Heart left ventricle (tissue), 16 donors: ENCODE results near the gene PI4KA. TPM values are rescaled to one million over a fixed set of nuclear protein-coding genes. Genes with fewer than 3 reads are reported as not detected.
"Not testable (repeated sequence)": the region's sequence is repeated elsewhere in the genome, so short reads cannot be mapped to it uniquely, and the experiment has no call there.

Experiments used
- ATAC-seq, 4 donors: fragments of 200-7000 bp; cut with Tn5 transposase; one replicate each; pipeline ENCODE4 v1.9.1; 2020 to 2022; ENCODE audit warnings: moderate library complexity in 4 of 4, mild to moderate bottlenecking in 3 of 4, moderate number of reproducible peaks in 1 of 4
- DNase-seq, 5 donors: peaks; one replicate each; pipeline ENCODE4 v3.0.0-alpha.2; 2020
- H3K27ac ChIP-seq, 12 donors: fragments of 200-600 bp; sonication (generic) in 4 of 12; one replicate each; pipeline versions ENCODE4 v1.5.0 to v1.8.0; 2016 to 2022; ENCODE audit warnings: mild to moderate bottlenecking in 2 of 12
- H3K27me3 ChIP-seq, 9 donors: fragments of 200-600 bp; sonication (generic) in 2 of 9; one replicate each; pipeline versions ENCODE4 v1.5.1 to v1.8.0; 2016 to 2022; ENCODE audit warnings: mild to moderate bottlenecking in 3 of 9
- H3K36me3 ChIP-seq, 9 donors: fragments of 200-600 bp; sonication (generic) in 2 of 9; one replicate each; pipeline versions ENCODE4 v1.5.0 to v1.8.0; 2018 to 2022; ENCODE audit warnings: mild to moderate bottlenecking in 2 of 9
- H3K4me1 ChIP-seq, 12 donors: fragments of 200-600 bp; sonication (generic) in 4 of 12; one replicate each; pipeline versions ENCODE4 v1.5.0 to v1.8.0; 2016 to 2022; ENCODE audit warnings: mild to moderate bottlenecking in 3 of 12
- H3K4me3 ChIP-seq, 12 donors: fragments of 200-600 bp; sonication (generic) in 4 of 12; one replicate each; pipeline versions ENCODE4 v1.5.0 to v1.8.0; 2017 to 2022; ENCODE audit warnings: mild to moderate bottlenecking in 9 of 12, moderate library complexity in 4 of 12
- H3K9me3 ChIP-seq, 12 donors: fragments of 200-600 bp; sonication (generic) in 4 of 12; one replicate each; pipeline versions ENCODE4 v1.5.0 to v1.8.0; 2016 to 2022; ENCODE audit warnings: mild to moderate bottlenecking in 1 of 12
- POLR2A ChIP-seq, 2 donors: fragments of 450-650 bp; IDR thresholded peaks; one replicate each; pipeline ENCODE4 v1.6.1; 2017; ENCODE audit warnings: antibody characterized with exemption in 2 of 2, mild to moderate bottlenecking in 2 of 2, moderate library complexity in 2 of 2
- WGBS, 4 donors: extraction: QIAGEN DNeasy Blood & Tissue Kit in 2 of 4; methylation state at CpG; one replicate each; pipeline versions ENCODE4 v1.1.5 to v1.1.7; 2013 to 2018; 5-methylcytosine and 5-hydroxymethylcytosine counted together
- intact Hi-C, 10 donors: fragments of 100-400 bp; cut with DNase I; formaldehyde crosslinking; loops; one replicate each; pipeline versions ENCODE4 v1.11.1 to v1.14.2; 2022
- polyA plus RNA-seq, 2 donors: library from polyadenylated mRNA; stranded (reverse); fragments of 200-250 nt; gene quantifications; one replicate each; pipeline ENCODE4 v1.2.3, GENCODE V29; 2013
- total RNA-seq, 9 donors: library from RNA; depleted of rRNA in 2 of 9; stranded (reverse); fragments of >200 nt in 2 of 9; fragmentation: NEBNext Ultra II Directional in 3 of 9; extraction: Animal tissue kit (Norgen Biotek cat#: 25700) in 3 of 9; gene quantifications; one replicate each; pipeline versions ENCODE4 v1.1.0 to v1.2.4, GENCODE V29; 2016 to 2023
- TF ChIP-seq, protein P1 (sequence below), 12 donors: fragments of 200-600 bp; sonication (generic) in 4 of 12; IDR thresholded peaks; one replicate each; pipeline versions ENCODE4 v1.5.0 to v1.8.0; 2018 to 2022; ENCODE audit warnings: antibody characterized with exemption in 12 of 12, mild to moderate bottlenecking in 5 of 12
- donor health status: ischemic (EF 13 %, LVEDD 7.1; RV severe dilation, severe dysfunction).
- donor health status: healthy with polysubstance abuse.
- donor health status: DM: no; HTN: yes; CAD: no.
- donor health status: DM: no; HTN: no; CAD: no.
- donor health status: ischemic (EF 25% LVEDD 6.9; RV normal size, moderate dysfunction).
- donor health status: ischemic (EF 25% LVEDD 5.7; RV mildly dilated, moderate dysfunction).
- donor health status: healthy.
- donor health status: DM: yes; HTN: yes; CAD: no.
- donor health status: ischemic (EF 35%, LVEDD 5.7; RV mildly dilated, moderate dysfunction).
- donor health status: nonischemic (EF 11% LVEDD 7.7; RV severe dilation, severe dysfunction).
- donor health status: DM: yes; HTN: yes; CAD: no.
- donor health status: PGD.
- donor health status: ischemic (EF 29% LVEDD 5.4; RV normal size, mild dysfunction).
- donor health status: nonischemic (EF 23%, LVEDD 6.1; RV moderate dilation, normal function).

Gene PI4KA
- total and polyA plus RNA-seq, 11 donors = 20.6 to 66.4 (median 46.9) TPM

DNA sequence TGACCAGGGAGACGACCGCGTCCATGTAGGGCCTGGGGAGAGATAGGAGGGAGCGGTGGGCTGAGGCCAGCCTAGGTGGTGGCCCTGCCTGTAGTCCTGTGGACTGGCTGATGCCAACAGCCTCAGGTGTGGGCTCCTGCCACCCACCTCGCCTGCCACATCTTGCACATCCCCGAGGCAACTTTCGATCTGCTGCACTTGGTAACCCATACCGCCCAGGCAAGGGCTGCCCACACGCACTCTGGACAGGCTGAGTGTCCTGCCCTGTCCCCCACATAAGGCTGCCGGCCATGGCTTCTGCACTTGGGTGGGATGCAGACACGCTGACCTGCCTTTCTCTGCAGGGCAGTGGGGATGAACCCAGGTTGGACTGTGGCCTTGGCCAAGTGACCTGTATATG, 148.6 kb downstream of the PI4KA start:
- H3K9me3 ChIP-seq, H3K4me3 ChIP-seq, H3K27ac ChIP-seq, DNase-seq, ATAC-seq, H3K4me1 ChIP-seq, H3K27me3 ChIP-seq: not testable (repeated sequence)
- intact Hi-C loops = loop anchor here in 2 of 10 donors (10.0 kb wide), 2 partner anchors 205 to 285 kb away; partner anchors contain the start of gene MED15 (in 1 of the 2)
- peaks cover 0 to 50% (median 13%) of the 10 kb centered on the region in 9 donors for H3K36me3 ChIP-seq
- 96 to 97% (median 97%) methylated on average over 7 to 11 of the region's 11 CpGs for WGBS, 4 donors

DNA sequence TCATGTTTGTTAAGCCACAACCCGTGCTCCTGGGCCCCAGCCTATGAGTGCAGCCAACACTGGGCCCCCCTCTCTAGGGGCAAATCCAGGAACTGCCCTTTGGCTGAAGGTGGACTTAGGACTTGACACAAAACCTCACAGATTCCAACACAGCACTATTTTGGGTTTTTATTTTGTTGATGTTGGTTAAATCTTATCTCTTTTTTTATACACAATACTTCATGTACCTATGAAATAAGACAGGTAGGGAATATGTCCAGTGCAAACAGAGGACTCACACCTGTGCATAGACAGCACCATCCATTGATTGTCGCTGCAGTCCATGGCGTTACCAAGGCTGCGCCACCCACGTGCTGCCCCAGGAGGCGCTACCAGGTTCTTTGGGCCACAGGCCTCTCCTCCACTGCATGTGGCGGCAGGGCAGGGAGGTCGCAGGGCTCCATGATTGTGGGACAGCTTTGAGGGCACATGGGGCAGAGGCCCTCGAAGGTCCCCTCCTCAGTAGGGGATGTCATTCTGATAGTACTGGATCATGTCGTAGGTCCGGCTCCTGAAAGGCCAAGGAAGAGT, 151.0 kb downstream of the PI4KA start:
- H3K4me3 ChIP-seq, DNase-seq, H3K9me3 ChIP-seq, H3K27ac ChIP-seq, ATAC-seq, H3K27me3 ChIP-seq: not testable (repeated sequence)
- 96 to 98% (median 96%) methylated on average over 8 to 11 of the region's 11 CpGs for WGBS, 4 donors
- intact Hi-C loops = loop anchor here in 2 of 10 donors (10.0 kb wide), 2 partner anchors 203 to 283 kb away; partner anchors contain the start of gene MED15 (in 1 of the 2)
- Histone ChIP-seq H3K4me1 (peaks cover 0 to 11% (median 4%) of the 10 kb centered on the region in 12 donors), H3K36me3 (peaks cover 0 to 39% (median 7%) of the 10 kb centered on the region in 9 donors)

DNA sequence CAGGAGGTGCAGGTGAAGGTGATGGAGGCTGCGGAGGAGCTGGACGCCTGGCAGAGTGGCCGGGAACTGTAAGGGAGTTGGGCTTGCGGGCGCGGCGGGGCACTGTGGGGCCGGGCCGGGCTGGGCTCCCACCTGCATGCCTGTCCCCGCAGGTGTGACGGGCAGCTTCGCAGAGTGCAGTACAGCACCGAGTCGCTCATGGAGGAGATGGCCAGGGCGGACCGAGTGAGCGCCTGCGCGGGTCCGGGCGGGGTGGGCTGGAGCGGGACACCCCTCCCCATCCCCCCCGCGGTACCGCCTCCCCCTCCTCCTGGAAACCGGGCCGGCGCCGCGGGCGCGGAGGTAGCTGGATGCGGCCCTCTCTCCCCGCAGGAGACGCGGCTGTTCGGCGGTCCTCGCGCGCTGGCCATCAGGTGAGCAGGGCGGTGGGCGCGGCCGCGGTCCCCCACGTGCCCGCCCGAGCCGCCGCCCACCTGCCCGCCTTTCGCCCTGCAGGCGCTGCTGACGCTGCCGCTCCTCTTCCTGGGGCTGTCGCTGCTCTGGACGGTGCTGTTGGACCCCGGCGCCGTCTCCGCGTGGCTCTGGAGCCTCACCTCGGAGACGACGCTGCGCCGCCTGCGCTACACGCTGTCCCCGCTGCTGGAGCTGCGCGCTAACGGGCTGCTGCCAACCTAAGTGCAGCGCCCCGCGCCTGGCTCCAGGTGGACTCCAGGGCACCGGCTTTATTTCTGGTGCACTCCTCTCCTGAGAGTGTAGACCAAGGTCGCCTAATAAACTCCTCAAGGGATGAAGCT, 154.6 kb downstream of the PI4KA start:
- not testable (repeated sequence) for H3K27me3 ChIP-seq, H3K9me3 ChIP-seq, H3K27ac ChIP-seq, DNase-seq
- TF ChIP-seq, protein P1, sequence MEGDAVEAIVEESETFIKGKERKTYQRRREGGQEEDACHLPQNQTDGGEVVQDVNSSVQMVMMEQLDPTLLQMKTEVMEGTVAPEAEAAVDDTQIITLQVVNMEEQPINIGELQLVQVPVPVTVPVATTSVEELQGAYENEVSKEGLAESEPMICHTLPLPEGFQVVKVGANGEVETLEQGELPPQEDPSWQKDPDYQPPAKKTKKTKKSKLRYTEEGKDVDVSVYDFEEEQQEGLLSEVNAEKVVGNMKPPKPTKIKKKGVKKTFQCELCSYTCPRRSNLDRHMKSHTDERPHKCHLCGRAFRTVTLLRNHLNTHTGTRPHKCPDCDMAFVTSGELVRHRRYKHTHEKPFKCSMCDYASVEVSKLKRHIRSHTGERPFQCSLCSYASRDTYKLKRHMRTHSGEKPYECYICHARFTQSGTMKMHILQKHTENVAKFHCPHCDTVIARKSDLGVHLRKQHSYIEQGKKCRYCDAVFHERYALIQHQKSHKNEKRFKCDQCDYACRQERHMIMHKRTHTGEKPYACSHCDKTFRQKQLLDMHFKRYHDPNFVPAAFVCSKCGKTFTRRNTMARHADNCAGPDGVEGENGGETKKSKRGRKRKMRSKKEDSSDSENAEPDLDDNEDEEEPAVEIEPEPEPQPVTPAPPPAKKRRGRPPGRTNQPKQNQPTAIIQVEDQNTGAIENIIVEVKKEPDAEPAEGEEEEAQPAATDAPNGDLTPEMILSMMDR (IDR thresholded peaks at IDR 0.05) = peak in 1 of 12 donors; percentile 10
- ATAC-seq = peak in 2 of 4 donors; percentile 1 to 3
- 2 to 32% (median 4%) methylated on average over 2 to 72 of the region's 79 CpGs for WGBS, 4 donors
- H3K4me1 ChIP-seq = peaks cover 0 to 11% (median 5%) of the 10 kb centered on the region in 12 donors
- peaks cover 0 to 12% (median 5%) of the 10 kb centered on the region in 9 donors for H3K36me3 ChIP-seq
- intact Hi-C loops = loop anchor here in 2 of 10 donors (10.0 kb wide), 2 partner anchors 199 to 279 kb away; partner anchors contain the start of gene MED15 (in 1 of the 2)
- H3K4me3 ChIP-seq = peak overlapping the region in 10 of 12 donors; percentile 61 to 85 (median 67)

DNA sequence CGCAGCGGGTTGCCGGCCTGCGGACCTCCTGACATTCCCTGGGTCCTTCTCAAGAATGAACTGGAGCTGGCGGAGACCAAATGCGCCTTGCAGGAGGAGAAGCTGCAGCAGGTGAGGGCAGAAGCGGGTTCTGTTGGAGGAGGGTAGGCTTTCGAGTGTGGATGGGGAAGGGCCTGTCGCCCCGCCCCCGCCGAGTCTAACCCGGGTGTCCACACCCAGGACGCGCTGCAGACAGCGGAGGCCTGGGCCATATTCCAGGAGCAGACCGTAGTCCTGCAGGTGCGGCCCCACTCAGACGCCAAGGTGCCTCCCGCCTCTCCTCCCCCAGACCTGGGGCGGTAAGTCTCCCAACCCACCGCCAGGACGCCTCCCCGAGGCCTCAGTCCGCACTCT, 155.2 kb downstream of the PI4KA start:
- ATAC-seq (peak; percentile 30 to 61 (median 45)), DNase-seq (peak in 3 of 5 donors; percentile 64 to 80 (median 78))
- H3K9me3 ChIP-seq, H3K27me3 ChIP-seq, H3K27ac ChIP-seq: not testable (repeated sequence)
- peaks cover 0 to 11% (median 5%) of the 10 kb centered on the region in 12 donors for H3K4me1 ChIP-seq
- H3K4me3 ChIP-seq = peak overlapping the region in 11 of 12 donors; percentile 47 to 85 (median 65)
- WGBS, 4 donors = 0% methylated on average over 10 to 14 of the region's 25 CpGs; no CpG with 5 or more reads in 2 of the 4 donors
- intact Hi-C loops = loop anchor here in 2 of 10 donors (10.0 kb wide), 2 partner anchors 199 to 279 kb away; partner anchors contain the start of gene MED15 (in 1 of the 2)
- H3K36me3 ChIP-seq = peaks cover 0 to 11% (median 5%) of the 10 kb centered on the region in 9 donors

DNA sequence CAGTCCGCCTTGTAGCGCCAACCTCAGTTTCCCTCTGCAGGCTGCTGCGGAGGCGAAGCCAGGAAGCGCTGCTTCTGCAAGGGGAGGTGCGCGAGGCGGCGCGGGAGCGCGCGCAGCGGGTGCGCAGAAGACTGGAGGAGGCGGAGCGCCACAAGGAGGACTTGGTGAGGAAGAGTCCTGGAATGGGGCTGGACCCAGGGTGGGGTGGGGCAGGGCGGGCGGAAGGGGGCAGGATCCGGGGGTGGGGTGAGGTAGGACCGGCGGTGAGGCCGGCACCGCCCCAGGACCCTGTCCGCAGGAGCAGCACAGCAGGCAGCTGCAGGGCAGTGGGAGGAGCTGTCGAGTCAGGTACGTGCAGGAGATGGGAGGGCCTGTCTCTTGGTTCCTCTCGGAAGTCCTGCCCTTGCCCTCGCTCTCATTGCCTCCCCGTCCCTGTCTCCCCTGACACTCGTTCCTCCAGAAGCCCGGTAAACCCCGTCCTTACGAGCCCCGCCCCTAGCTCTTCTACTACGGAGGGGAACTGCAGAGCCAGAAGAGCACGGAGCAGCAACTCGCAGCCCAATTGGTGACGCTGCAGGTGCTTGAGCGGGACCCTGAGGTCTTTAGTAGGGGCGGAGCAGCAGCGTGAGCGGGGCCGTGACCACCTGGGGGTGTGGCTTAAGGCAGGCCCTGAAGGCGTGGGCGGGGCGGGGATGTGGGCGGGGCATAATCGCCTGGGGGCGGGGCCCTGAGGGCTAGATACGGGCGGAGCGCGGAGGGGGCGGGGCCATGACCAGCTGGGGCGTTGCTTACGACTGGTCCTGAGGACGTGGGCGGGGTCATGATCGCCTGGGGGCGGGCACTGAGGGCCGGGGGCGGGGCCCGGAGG, 155.8 kb downstream of the PI4KA start:
- H3K36me3 ChIP-seq, H3K27me3 ChIP-seq, H3K9me3 ChIP-seq: not testable (repeated sequence)
- peak; percentile 95 to 97 (median 96) for ATAC-seq
- peak in 1 of 2 donors; percentile 20 for TF ChIP-seq POLR2A (IDR thresholded peaks at IDR 0.05)
- intact Hi-C loops = loop anchor here in 2 of 10 donors (10.0 kb wide), 2 partner anchors 198 to 278 kb away; partner anchors contain the start of gene MED15 (in 1 of the 2)
- Histone ChIP-seq H3K4me3 (peak overlapping the region; percentile 41 to 85 (median 64)), H3K27ac (peak overlapping the region in 9 of 12 donors; percentile 4 to 67 (median 46)), H3K4me1 (peaks cover 0 to 11% (median 5%) of the 10 kb centered on the region in 12 donors)
- 0 to 1% (median 1%) methylated on average over 15 to 64 of the region's 64 CpGs for WGBS, 4 donors
- DNase-seq = peak; percentile 94 to 98 (median 96)

DNA sequence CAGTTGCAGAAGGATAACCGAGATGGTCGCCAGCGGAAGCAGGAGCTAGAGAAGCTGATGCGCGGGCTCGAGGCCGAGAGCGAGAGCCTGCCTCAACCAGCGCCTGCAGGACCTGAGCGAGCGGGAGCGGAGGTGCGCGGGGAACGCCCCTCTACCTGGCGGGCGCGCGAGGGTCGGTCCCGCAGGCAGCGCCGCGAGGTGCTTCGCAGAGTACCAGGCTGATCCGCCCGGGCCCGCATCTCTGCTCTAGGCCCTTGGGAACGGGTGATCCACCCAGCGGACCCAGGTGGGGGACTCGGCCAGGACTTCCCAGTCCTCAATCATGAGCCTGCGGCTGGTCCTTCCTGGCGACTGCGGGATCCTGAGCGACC, 156.5 kb downstream of the PI4KA start:
- not testable (repeated sequence) for H3K36me3 ChIP-seq, H3K27me3 ChIP-seq, H3K9me3 ChIP-seq, DNase-seq
- peaks cover 0 to 12% (median 5%) of the 10 kb centered on the region in 12 donors for H3K4me1 ChIP-seq
- intact Hi-C loops = loop anchor here in 2 of 10 donors (10.0 kb wide), 2 partner anchors 197 to 277 kb away; partner anchors contain the start of gene MED15 (in 1 of the 2)
- peak in 1 of 4 donors; percentile 4 for ATAC-seq
- 1% methylated on average over 23 to 30 of the region's 35 CpGs; no CpG with 5 or more reads in 2 of the 4 donors for WGBS, 4 donors
- peak overlapping the region in 6 of 12 donors; percentile 39 to 67 (median 49) for H3K27ac ChIP-seq
- peak overlapping the region; percentile 41 to 85 (median 64) for H3K4me3 ChIP-seq

DNA sequence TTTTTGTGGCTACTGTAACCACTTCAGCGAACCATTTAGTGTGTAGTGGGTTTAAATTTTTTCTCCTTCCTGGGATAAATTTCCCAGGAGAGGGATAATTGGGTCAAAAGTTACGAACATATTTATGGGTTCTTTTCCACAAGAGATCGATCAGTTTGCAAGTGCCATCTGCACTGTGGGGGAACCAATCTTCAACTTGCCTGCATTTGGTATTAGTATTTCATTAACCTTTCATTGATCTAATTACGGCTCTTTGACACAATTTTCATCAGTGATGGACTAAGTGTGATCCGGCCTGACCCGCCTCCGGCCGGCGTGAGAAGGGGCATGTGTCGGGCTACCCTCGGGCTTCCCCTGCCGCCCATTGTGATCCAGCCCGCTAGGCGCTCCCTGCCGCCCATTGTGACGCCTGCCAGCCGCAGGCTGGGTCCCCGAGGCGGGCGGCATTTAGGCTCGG, 156.9 kb downstream of the PI4KA start:
- H3K27me3 ChIP-seq, DNase-seq, H3K36me3 ChIP-seq, H3K9me3 ChIP-seq: not testable (repeated sequence)
- Histone ChIP-seq H3K4me1 (peaks cover 0 to 13% (median 5%) of the 10 kb centered on the region in 12 donors), H3K4me3 (peak overlapping the region in 10 of 12 donors; percentile 61 to 85 (median 67)), H3K27ac (peak overlapping the region in 1 of 12 donors; percentile 2)
- ATAC-seq = peak in 2 of 4 donors; percentile 0 to 5
- 15 to 38% (median 20%) methylated on average over 8 to 18 of the region's 21 CpGs for WGBS, 4 donors
- intact Hi-C loops = loop anchor here in 2 of 10 donors (10.0 kb wide), 2 partner anchors 197 to 277 kb away; partner anchors contain the start of gene MED15 (in 1 of the 2)

DNA sequence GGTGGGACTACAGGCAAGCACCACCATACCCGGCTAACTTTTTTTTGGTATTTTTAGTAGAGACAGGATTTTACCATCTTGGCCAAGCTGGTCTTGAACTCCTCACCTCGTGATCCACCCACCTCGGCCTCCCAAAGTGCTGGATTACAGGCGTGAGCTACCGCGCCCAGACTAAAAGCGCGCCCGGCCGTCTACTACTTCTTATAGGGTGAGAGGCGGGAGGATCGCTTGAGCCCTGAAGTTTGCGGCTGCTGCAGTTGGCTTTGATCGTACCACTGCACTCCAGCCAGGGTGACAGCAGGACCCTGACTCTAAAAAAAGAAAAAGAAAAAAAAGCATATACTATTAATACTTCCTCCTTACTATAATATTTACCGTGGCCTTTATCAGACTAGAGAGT, 158.3 kb downstream of the PI4KA start:
- intact Hi-C loops = loop anchor here in 2 of 10 donors (10.0 kb wide), 2 partner anchors 196 to 276 kb away; partner anchors contain the start of gene MED15 (in 1 of the 2)
- 87 to 91% (median 89%) methylated on average over 15 of the region's 15 CpGs for WGBS, 4 donors

More for the DNA sequence above, 158.3 kb downstream of the PI4KA start:
- not testable (repeated sequence) for H3K9me3 ChIP-seq, H3K27me3 ChIP-seq, H3K27ac ChIP-seq, DNase-seq, H3K4me3 ChIP-seq, ATAC-seq, H3K36me3 ChIP-seq
- peaks cover 0 to 13% (median 5%) of the 10 kb centered on the region in 12 donors for H3K4me1 ChIP-seq
